ENCODE data around the gene ZC3H18. TPM values are rescaled to one million over a fixed set of nuclear protein-coding genes. Genes with fewer than 3 reads are reported as not detected.
A peak's percentile ranks its signal among the peaks of the same experiment; 100 is the strongest.

Gene ZC3H18
- total and polyA plus RNA-seq, 2 of the 4 experiments (the other 2 are of a cell fraction) = 3.4 to 21.3 TPM

DNA sequence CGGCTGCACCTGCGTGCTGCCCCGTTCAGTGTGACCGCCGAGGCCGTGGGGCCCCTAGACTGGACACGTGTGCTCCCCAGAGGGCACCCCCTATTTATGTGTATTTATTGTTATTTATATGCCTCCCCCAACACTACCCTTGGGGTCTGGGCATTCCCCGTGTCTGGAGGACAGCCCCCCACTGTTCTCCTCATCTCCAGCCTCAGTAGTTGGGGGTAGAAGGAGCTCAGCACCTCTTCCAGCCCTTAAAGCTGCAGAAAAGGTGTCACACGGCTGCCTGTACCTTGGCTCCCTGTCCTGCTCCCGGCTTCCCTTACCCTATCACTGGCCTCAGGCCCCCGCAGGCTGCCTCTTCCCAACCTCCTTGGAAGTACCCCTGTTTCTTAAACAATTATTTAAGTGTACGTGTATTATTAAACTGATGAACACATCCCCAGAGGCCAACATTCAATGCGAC is 69.9 kb downstream of the ZC3H18 start:
- no TSS peak for BruUV-seq (replicated peaks)
- in situ Hi-C loops (cut with MboI; ENCODE audit: low sequenced_read_pairs) (no loop called here), dilution Hi-C loops (cut with HindIII; ENCODE audit: low sequenced_read_pairs, unreplicated experiment) (no loop called here), intact Hi-C loops (cut with micrococcal nuclease) (no loop called here)
- Histone ChIP-seq H3K23ac (ENCODE audit: low read depth, low read length) (no peak overlapping the region), H3K4ac (ENCODE audit: low read depth, low read length) (no peak overlapping the region), H3K56ac (ENCODE audit: extremely low read depth, insufficient read depth, low read length) (no peak overlapping the region), H3K9ac (ENCODE audit: low read depth, low read length) (no peak overlapping the region), H3K79me1 (ENCODE audit: low read depth in 1 of 2, low read length in 2 of 2) (no peaks in the 10 kb centered on the region), H3K36me3 (ENCODE audit: control insufficient read depth, insufficient read depth, low read length) (peaks cover 3% of the 10 kb centered on the region), H2AK9ac (replicated peaks; ENCODE audit: low read depth, low read length, poor library complexity) (peak overlapping the region; percentile 72), H3K18ac (ENCODE audit: low read depth, low read length) (no peak overlapping the region), H2BK20ac (ENCODE audit: low read depth, low read length) (no peak overlapping the region), H3K14ac (replicated peaks; ENCODE audit: low read depth, low read length) (no peak overlapping the region), H2AK5ac (ENCODE audit: low read depth, low read length) (no peak overlapping the region), H3K9me3 (ENCODE audit: control insufficient read depth, insufficient read depth, low read length) (no peaks in the 10 kb centered on the region), H3K27me3 (ENCODE audit: control insufficient read depth, insufficient read depth, low read length) (peaks cover 27% of the 10 kb centered on the region), H2BK5ac (ENCODE audit: low read depth, low read length, poor library complexity, severe bottlenecking) (no peak overlapping the region), H3K9me1 (ENCODE audit: insufficient read depth, low read length) (peaks cover 2% of the 10 kb centered on the region; the same call in 1 of the 2 replicates), H4K91ac (ENCODE audit: insufficient read depth, low read depth, low read length) (no peak overlapping the region), H2BK120ac (ENCODE audit: low read depth, low read length) (no peak overlapping the region), H3K4me3 (ENCODE audit: insufficient read depth, low read depth, low read length) (no peak overlapping the region), H2BK15ac (ENCODE audit: low read depth, low read length) (no peak overlapping the region), H3K4me2 (ENCODE audit: low read depth, low read length) (no peak overlapping the region), H3K4me1 (ENCODE audit: control insufficient read depth, insufficient read depth, low read length) (peaks cover 4% of the 10 kb centered on the region), H2AFZ (replicated peaks; ENCODE audit: low read length, poor library complexity) (no peak overlapping the region), H4K5ac (ENCODE audit: low read depth, low read length) (no peak overlapping the region), H4K8ac (ENCODE audit: low read depth in 2 of 2, low read length in 2 of 2) (no peak overlapping the region), H3K27ac (ENCODE audit: insufficient read depth, low read length) (no peak overlapping the region), H4K20me1 (ENCODE audit: insufficient read depth, low read length) (peaks cover 8% of the 10 kb centered on the region; the same call in 1 of the 2 replicates)
- no CpG with 5 or more reads among the region's 13 CpGs for WGBS, 2 experiments (ENCODE audit: extremely low coverage in 2 of 2, insufficient read length in 1 of 2)
- POLR2A ChIA-PET (ENCODE audit: unreplicated experiment) = no interaction called here
- DNase-seq (no peak), ATAC-seq (ENCODE audit: low read depth) (no peak)
- CTCF ChIA-PET = no interaction called here
- TF ChIP-seq RCOR1 (IDR thresholded peaks at IDR 0.05; ENCODE audit: insufficient replicate concordance, low read length) (no peak), MAFK (IDR thresholded peaks at IDR 0.05; ENCODE audit: low read depth, low read length) (no peak), CEBPB (IDR thresholded peaks at IDR 0.05; ENCODE audit: low read depth, low read length) (no peak), CTCF (conservative IDR thresholded peaks at IDR 0.05; ENCODE audit: low read depth, low read length) (no peak), MAZ (IDR thresholded peaks at IDR 0.05; ENCODE audit: borderline replicate concordance, low read depth, low read length) (no peak), MXI1 (IDR thresholded peaks at IDR 0.05; ENCODE audit: borderline replicate concordance, low read depth, low read length) (no peak), ELK1 (IDR thresholded peaks at IDR 0.05; ENCODE audit: borderline replicate concordance, low read depth, low read length) (no peak), RAD21 (IDR thresholded peaks at IDR 0.05; ENCODE audit: low read length) (no peak), SMC3 (IDR thresholded peaks at IDR 0.05; ENCODE audit: low read depth, low read length) (no peak), CHD1 (IDR thresholded peaks at IDR 0.05; ENCODE audit: low read depth, low read length) (no peak), FOS (IDR thresholded peaks at IDR 0.05; ENCODE audit: low read depth, low read length) (no peak), POLR2A (IDR thresholded peaks at IDR 0.05; ENCODE audit: low read depth, low read length) (no peak)
- TF ChIP-seq, protein P1, sequence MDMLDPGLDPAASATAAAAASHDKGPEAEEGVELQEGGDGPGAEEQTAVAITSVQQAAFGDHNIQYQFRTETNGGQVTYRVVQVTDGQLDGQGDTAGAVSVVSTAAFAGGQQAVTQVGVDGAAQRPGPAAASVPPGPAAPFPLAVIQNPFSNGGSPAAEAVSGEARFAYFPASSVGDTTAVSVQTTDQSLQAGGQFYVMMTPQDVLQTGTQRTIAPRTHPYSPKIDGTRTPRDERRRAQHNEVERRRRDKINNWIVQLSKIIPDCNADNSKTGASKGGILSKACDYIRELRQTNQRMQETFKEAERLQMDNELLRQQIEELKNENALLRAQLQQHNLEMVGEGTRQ (IDR thresholded peaks at IDR 0.05; ENCODE audit: low read depth, low read length) = no peak
